ENCODE results near the gene PACSIN2.

PACSIN2 gene

GRCh38 chr22:42820045-42820763 is 194.7 kb downstream of the PACSIN2 start:
- Histone ChIP-seq H3K27me3 (no peaks in the 10 kb centered on the region), H3K9me3 (no peaks in the 10 kb centered on the region), H3K36me3 (peaks cover 40 to 64% (median 60%) of the 10 kb centered on the region in 3 donors), H3K4me3 (no peak overlapping the region), H3K4me1 (no peaks in the 10 kb centered on the region), H3K27ac (peak overlapping the region in 1 of 2 donors; percentile 18)
- intact Hi-C loops (cut with DNase I; ENCODE audit: low total_unique reads), result no loop called here
- no peak for DNase-seq
- TF ChIP-seq CTCF (IDR thresholded peaks at IDR 0.05), result peak in 1 of 2 experiments; percentile 7
